ENCODE data around the gene SLC25A44. TPM values are rescaled to one million over a fixed set of nuclear protein-coding genes. Genes with fewer than 3 reads are reported as not detected.

SLC25A44 gene, protein sequence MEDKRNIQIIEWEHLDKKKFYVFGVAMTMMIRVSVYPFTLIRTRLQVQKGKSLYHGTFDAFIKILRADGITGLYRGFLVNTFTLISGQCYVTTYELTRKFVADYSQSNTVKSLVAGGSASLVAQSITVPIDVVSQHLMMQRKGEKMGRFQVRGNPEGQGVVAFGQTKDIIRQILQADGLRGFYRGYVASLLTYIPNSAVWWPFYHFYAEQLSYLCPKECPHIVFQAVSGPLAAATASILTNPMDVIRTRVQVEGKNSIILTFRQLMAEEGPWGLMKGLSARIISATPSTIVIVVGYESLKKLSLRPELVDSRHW
- 18.3 and 21.3 TPM in 2 replicates for total RNA-seq

DNA sequence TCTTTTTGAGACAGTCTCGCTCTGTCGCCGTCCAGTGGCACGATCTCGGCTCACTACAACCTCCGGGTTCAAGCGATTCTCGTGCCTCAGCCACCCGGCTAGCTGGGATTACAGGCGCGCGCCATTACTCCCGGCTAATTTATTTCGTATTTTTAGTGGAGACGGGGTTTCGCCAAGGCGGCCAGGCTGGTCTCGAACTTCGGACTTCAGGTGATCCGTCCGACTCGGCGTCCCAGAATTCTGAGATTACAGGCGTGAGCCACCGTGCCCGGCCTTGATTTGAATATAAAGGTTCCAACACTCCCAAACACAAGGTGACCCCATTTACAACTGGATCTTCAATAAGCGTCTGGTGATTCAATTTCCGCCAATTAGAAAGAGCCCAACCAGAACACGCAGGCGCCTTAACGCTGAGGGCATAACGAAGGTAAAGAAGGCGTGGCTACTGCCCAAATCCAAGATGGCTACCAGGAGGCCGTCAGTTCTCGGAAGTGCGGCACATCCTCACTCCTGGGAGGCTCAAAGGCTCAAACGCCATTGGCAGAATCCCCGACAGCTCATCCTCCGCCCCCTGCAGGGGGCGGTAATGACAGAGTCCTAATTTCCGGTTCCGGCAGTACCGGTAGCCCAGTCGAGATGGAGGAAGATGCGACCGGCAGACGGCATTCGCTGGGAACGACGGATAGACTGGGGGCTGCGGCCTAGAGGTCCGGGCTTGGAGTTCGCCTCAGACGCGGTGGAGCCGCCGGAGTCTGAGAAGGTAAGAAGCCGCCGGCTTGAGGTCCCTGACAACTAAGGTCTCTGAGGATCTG, at the start of gene SLC25A44:
Gene SLC25A44 (plus strand): TSS at position 617 of the 812 bp plus-strand sequence. CDS start 5,744 bp downstream, outside the sequence.

DNA sequence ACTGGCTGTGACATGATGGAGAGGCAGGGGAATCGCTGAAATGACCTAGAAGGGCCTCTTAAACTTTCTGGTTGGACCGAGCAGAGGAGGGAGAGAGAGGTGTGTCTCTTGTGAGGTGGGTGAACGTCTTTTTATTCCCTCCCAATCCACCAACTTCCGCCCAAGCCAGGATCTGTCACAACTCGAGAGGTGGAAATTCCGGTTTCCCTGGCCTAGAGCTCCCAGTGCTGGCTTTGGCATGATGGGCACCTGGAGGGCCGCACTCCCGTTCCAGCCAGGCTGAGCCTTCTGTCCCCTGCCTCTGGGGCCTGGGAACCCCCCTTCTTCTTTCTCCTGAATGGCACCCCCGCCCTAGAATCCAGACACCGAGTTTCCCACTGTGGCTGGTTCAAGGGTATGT, 40.5 kb upstream of the SLC25A44 start, which contains the start of gene SEMA4A:
Gene SEMA4A (plus strand): TSS at position 224 of the 400 bp plus-strand sequence. CDS start 994 bp downstream, outside the sequence.

DNA sequence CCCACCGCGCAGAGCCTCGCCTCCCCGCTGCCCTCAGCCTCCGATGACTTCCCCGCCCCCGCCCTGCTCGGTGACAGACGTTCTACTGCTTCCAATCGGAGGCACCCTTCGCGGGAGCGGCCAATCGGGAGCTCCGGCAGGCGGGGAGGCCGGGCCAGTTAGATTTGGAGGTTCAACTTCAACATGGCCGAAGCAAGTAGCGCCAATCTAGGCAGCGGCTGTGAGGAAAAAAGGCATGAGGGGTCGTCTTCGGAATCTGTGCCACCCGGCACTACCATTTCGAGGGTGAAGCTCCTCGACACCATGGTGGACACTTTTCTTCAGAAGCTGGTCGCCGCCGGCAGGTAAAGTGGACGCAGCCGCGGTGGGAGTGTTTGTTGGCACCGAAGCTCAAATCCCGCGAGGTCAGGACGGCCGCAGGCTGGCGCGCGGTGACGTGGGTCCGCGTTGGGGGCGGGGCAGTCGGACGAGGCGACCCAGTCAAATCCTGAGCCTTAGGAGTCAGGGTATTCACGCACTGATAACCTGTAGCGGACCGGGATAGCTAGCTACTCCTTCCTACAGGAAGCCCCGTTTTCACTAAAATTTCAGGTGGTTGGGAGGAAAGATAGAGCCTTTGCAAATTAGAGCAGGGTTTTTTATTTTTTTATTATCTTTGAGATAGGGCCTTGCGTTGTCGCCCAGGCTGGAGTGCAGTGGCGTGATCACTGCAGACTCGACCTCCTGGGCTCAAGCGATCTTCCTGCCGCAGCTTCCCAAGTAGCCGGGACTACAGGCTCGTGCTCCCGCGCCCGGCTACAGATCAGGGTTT, 19.1 kb downstream of the SLC25A44 start, which contains the start of gene PMF1:
Gene PMF1 (plus strand): TSS at position 175 of the 811 bp plus-strand sequence. CDS start 9 bp downstream, at position 184.

DNA sequence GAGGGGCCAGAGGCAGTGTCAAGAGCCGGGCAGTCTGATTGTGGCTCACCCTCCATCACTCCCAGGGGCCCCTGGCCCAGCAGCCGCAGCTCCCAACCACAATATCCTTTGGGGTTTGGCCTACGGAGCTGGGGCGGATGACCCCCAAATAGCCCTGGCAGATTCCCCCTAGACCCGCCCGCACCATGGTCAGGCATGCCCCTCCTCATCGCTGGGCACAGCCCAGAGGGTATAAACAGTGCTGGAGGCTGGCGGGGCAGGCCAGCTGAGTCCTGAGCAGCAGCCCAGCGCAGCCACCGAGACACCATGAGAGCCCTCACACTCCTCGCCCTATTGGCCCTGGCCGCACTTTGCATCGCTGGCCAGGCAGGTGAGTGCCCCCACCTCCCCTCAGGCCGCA, 48.0 kb downstream of the SLC25A44 start, which contains the start of gene BGLAP:
Gene BGLAP (plus strand): TSS at position 259 of the 400 bp plus-strand sequence. CDS start 48 bp downstream, at position 307.

DNA sequence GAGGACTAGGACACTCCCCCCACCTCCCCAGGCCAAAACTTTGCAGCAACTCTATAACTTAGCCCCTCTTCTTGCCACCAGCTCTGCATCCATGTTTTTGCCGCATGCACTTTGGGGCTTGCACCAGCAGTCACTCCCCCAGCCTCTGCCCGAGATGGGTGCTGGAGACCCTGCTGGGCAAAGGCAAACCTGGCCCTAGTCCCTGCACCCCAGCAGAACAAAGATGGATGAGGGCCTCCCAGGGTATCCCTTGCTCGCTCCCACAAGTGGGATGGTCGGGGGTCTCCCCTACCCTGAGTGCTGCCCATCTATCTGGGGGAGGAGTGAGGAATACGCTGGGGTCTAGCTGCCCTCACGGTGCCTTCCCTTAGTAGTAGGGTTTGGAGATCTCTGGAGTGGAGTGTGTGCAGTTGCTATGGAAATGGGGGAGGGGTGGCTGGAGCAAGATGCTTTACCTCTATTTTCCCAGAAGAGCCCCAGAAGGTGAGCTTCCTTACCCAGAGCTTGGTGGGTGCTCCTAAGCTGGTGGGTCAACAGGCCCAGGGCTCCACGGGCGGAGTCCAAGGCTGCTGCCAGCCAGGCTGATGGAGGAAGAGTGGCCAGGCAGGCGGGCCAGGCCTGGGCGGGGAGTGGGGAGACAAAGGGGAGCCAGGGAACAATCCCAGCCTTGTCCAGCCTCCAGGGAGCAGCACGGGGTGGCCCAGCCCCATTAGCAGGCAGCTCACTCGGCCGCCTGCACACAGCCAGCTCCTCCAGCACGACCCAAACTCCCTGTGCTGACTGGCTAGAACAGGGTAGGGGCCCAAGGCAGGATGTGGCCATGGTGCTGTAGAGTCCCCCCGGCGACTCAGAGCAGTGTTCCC, 53.8 kb downstream of the SLC25A44 start, which contains the start of gene PAQR6:
Gene PAQR6 (minus strand): TSS at position 597 of the 863 bp plus-strand sequence. CDS start 1,325 bp downstream, outside the sequence.

Small RNA genes within 50 kb of the gene (small RNA-seq; reads per million reads assigned to genes)
- not detected for gene RF00568

Other genes starting within 250 kb of the SLC25A44 start
- gene ARHGEF2, start 215.6 kb upstream of the SLC25A44 start, total RNA-seq = 100 and 106 TPM in 2 replicates
- 605 and 637 TPM in 2 replicates for gene SSR2, start 173.2 kb upstream of the SLC25A44 start, total RNA-seq
- 30.4 and 33.1 TPM in 2 replicates for gene UBQLN4, start 140.3 kb upstream of the SLC25A44 start, total RNA-seq
- 43.7 and 70.9 TPM in 2 replicates for gene LAMTOR2, start 139.3 kb upstream of the SLC25A44 start, total RNA-seq
- not detected in 2 replicates for gene RAB25, start 132.9 kb upstream of the SLC25A44 start, total RNA-seq
- gene MEX3A, start 111.6 kb upstream of the SLC25A44 start, total RNA-seq = 15.8 and 19.9 TPM in 2 replicates
- gene LMNA, start 79.4 kb upstream of the SLC25A44 start, total RNA-seq = 724 and 847 TPM in 2 replicates
- gene SEMA4A, start 40.5 kb upstream of the SLC25A44 start, total RNA-seq = 0.29 and 0.65 TPM in 2 replicates
- gene PMF1, start 18.9 kb downstream of the SLC25A44 start, total RNA-seq = 51.9 and 54.3 TPM in 2 replicates
- 0.19 and 0.33 TPM in 2 replicates for gene BGLAP, start 48.1 kb downstream of the SLC25A44 start, total RNA-seq
- 0.33 and 0.57 TPM in 2 replicates for gene PAQR6, start 54.0 kb downstream of the SLC25A44 start, total RNA-seq
- 72.8 and 73.3 TPM in 2 replicates for gene SMG5, start 88.7 kb downstream of the SLC25A44 start, total RNA-seq
- 0.98 and 1.9 TPM in 2 replicates for gene TMEM79, start 90.2 kb downstream of the SLC25A44 start, total RNA-seq
- gene GLMP, start 101.6 kb downstream of the SLC25A44 start, total RNA-seq = 54.7 and 83.6 TPM in 2 replicates
- gene VHLL, start 105.2 kb downstream of the SLC25A44 start, total RNA-seq = 0.33 TPM in 1 of 2 replicates, not detected in the other
- gene CCT3, start 144.2 kb downstream of the SLC25A44 start, total RNA-seq = 523 and 571 TPM in 2 replicates
- 0.65 TPM in 1 of 2 replicates, not detected in the other for gene TSACC, start 144.4 kb downstream of the SLC25A44 start, total RNA-seq
- gene RHBG, start 175.1 kb downstream of the SLC25A44 start, total RNA-seq = not detected in 2 replicates